Neuronal stem cell (in vitro differentiated cells): ENCODE measurements around the gene RANBP3.

Experiments
- DNase-seq: peaks from one replicate; pipeline ENCODE4 v3.0.0-alpha.2; 2013; ENCODE audit warnings: low spot score
- H2AFZ ChIP-seq: one replicate; pipeline ENCODE4 v1.6.1; 2013; ENCODE audit warnings: mild to moderate bottlenecking, low read length, inconsistent platforms
- H2AK5ac ChIP-seq: 2 replicates; pipeline ENCODE4 v1.6.1; 2013; ENCODE audit warnings: low read depth, mild to moderate bottlenecking, inconsistent platforms, low read length, moderate library complexity, mixed read lengths
- H2BK120ac ChIP-seq: 2 replicates; pipeline ENCODE4 v1.6.1; 2013; ENCODE audit warnings: low read depth, mild to moderate bottlenecking, inconsistent platforms, low read length, moderate library complexity, mixed read lengths
- H2BK12ac ChIP-seq: one replicate; pipeline ENCODE4 v1.6.1; 2013; ENCODE audit warnings: low read length, inconsistent platforms
- H2BK15ac ChIP-seq: 2 replicates; pipeline ENCODE4 v1.6.1; 2013; ENCODE audit warnings: mild to moderate bottlenecking, low read length, inconsistent platforms, mixed read lengths
- H2BK5ac ChIP-seq: one replicate; pipeline ENCODE4 v1.6.1; 2013; ENCODE audit warnings: inconsistent platforms, mild to moderate bottlenecking, low read length, moderate library complexity
- H3K14ac ChIP-seq: one replicate; pipeline ENCODE4 v1.6.1; 2013; ENCODE audit warnings: low read length, inconsistent platforms
- H3K18ac ChIP-seq: 2 replicates; pipeline ENCODE4 v1.6.1; 2013; ENCODE audit warnings: low read length, inconsistent platforms
- H3K23ac ChIP-seq: 2 replicates; pipeline ENCODE4 v1.6.1; 2013; ENCODE audit warnings: low read depth, mild to moderate bottlenecking, mixed read lengths, low read length, inconsistent platforms; ENCODE audit not compliant: poor library complexity
- H3K27ac ChIP-seq: replicated peaks from 3 replicates; pipeline ENCODE4 v1.5.1; 2013; ENCODE audit warnings: low read length, inconsistent platforms
- H3K27me3 ChIP-seq, 3 experiments: 2 replicates each; pipeline ENCODE4 v1.6.1; 2013; ENCODE audit warnings: low read length in 3 of 3, mild to moderate bottlenecking in 2 of 3, inconsistent platforms in 1 of 3, low read depth in 1 of 3, mixed read lengths in 1 of 3, moderate library complexity in 1 of 3; ENCODE audit not compliant: control insufficient read depth in 3 of 3, insufficient read depth in 3 of 3
- H3K36me3 ChIP-seq, 2 donors: replicated peaks in 1 of 2; 2 replicates each; pipeline ENCODE4 v1.6.1; 2013; ENCODE audit warnings: low read length in 2 of 2; ENCODE audit not compliant: control insufficient read depth in 2 of 2, insufficient read depth in 2 of 2
- H3K4ac ChIP-seq: 2 replicates; pipeline ENCODE4 v1.6.1; 2013; ENCODE audit warnings: inconsistent platforms, mild to moderate bottlenecking, low read length, moderate library complexity
- H3K4me1 ChIP-seq, 2 donors: 1 replicate in 1 of 2; 2 replicates in 1 of 2; pipeline ENCODE4 v1.6.1; 2013; ENCODE audit warnings: low read length in 2 of 2, low read depth in 1 of 2; ENCODE audit not compliant: control insufficient read depth in 2 of 2, insufficient read depth in 1 of 2
- H3K4me2 ChIP-seq: one replicate; pipeline ENCODE4 v1.6.1; 2013; ENCODE audit warnings: mild to moderate bottlenecking, low read length, inconsistent platforms; ENCODE audit not compliant: insufficient read depth, poor library complexity, severe bottlenecking
- H3K4me3 ChIP-seq, 2 donors: 2 replicates each; pipeline ENCODE4 v1.5.1; 2013; ENCODE audit warnings: low read length in 2 of 2, mild to moderate bottlenecking in 2 of 2, inconsistent platforms in 1 of 2, moderate library complexity in 1 of 2
- H3K79me1 ChIP-seq: one replicate; pipeline ENCODE4 v1.6.1; 2013; ENCODE audit warnings: low read depth, mild to moderate bottlenecking, inconsistent platforms, low read length, moderate library complexity
- H3K9ac ChIP-seq: one replicate; pipeline ENCODE4 v1.6.1; 2013; ENCODE audit warnings: mild to moderate bottlenecking, low read depth, low read length, inconsistent platforms; ENCODE audit not compliant: poor library complexity
- H3K9me3 ChIP-seq, 2 donors: replicated peaks in 1 of 2; 2 replicates each; pipeline versions ENCODE3 to v1.6.1; 2013; ENCODE audit warnings: low read length in 2 of 2, mild to moderate bottlenecking in 2 of 2, inconsistent platforms in 1 of 2, low read depth in 1 of 2, mixed read lengths in 1 of 2, moderate library complexity in 1 of 2; ENCODE audit not compliant: control insufficient read depth in 2 of 2, insufficient read depth in 1 of 2
- H4K8ac ChIP-seq: one replicate; pipeline ENCODE4 v1.6.1; 2013; ENCODE audit warnings: low read depth, mild to moderate bottlenecking, inconsistent platforms, low read length, moderate library complexity
- H4K91ac ChIP-seq: one replicate; pipeline ENCODE4 v1.6.1; 2013; ENCODE audit warnings: low read length, low read depth, mild to moderate bottlenecking, inconsistent platforms; ENCODE audit not compliant: poor library complexity
- WGBS, 2 donors: extraction: QIAGEN DNeasy Blood & Tissue Kit; methylation state at CpG; one replicate each; pipeline ENCODE4 v1.1.7; 2013; ENCODE audit warnings: missing lambda C conversion rate in 2 of 2, mixed read lengths in 1 of 2; ENCODE audit not compliant: insufficient read length in 2 of 2, insufficient replicate concordance in 1 of 2; ENCODE audit errors: extremely low coverage in 2 of 2; 5-methylcytosine and 5-hydroxymethylcytosine counted together

RANBP3 gene

DNA sequence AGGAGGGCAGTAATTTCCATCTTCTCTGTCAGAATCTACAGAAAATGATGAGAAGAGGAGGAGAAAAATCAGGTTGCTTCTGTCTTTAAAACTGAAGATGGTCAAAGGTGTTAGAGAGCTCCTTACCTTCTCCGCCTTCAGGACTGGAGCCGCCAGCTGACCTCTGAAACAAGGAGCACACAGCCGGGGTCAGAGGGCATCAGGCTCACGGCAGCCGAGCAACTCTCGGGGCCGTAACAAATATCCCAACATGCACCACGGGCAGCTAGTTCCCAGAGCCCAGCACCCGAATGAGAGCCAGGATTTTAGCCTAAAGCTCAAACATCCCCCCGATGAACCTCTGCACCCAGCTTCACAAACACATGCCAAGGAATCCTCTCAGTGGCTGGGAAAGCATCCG, 36.3 kb downstream of the RANBP3 start:
- no peak overlapping the region for H3K9ac ChIP-seq
- H3K4me1 ChIP-seq = peaks cover 4 to 9% of the 10 kb centered on the region in 2 donors
- no peaks in the 10 kb centered on the region for H3K9me3 ChIP-seq
- peak overlapping the region; percentile 45 for H3K27ac ChIP-seq
- DNase-seq = no peak
- no peak overlapping the region for H2AK5ac ChIP-seq
- no CpG with 5 or more reads among the region's 11 CpGs for WGBS, 2 donors
- H3K4me3 ChIP-seq = no peak overlapping the region
- no peak overlapping the region for H3K18ac ChIP-seq
- no peak overlapping the region for H3K4ac ChIP-seq
- H4K91ac ChIP-seq = no peak overlapping the region
- H3K14ac ChIP-seq = no peak overlapping the region
- peaks cover 19% of the 10 kb centered on the region for H3K79me1 ChIP-seq
- H4K8ac ChIP-seq = no peak overlapping the region
- H3K4me2 ChIP-seq = no peak overlapping the region
- no peak overlapping the region for H2BK5ac ChIP-seq
- H2BK15ac ChIP-seq = no peak overlapping the region
- H3K36me3 ChIP-seq = peaks cover 15 to 82% of the 10 kb centered on the region in 2 donors
- H2BK120ac ChIP-seq = no peak overlapping the region
- no peak overlapping the region for H2BK12ac ChIP-seq
- H2AFZ ChIP-seq = no peak overlapping the region
- H3K23ac ChIP-seq = no peak overlapping the region
- H3K27me3 ChIP-seq = no peaks in the 10 kb centered on the region

- H3K4me1 ChIP-seq = peaks cover 4 to 9% of the 10 kb centered on the region in 2 donors
- no peak overlapping the region for H2BK5ac ChIP-seq
- H2BK12ac ChIP-seq = no peak overlapping the region
- DNase-seq = no peak
- H3K18ac ChIP-seq = no peak overlapping the region
- no peaks in the 10 kb centered on the region for H3K9me3 ChIP-seq
- H3K27ac ChIP-seq = no peak overlapping the region
- H3K9ac ChIP-seq = no peak overlapping the region
- H3K4me3 ChIP-seq = no peak overlapping the region
- H2AFZ ChIP-seq = no peak overlapping the region
- no peak overlapping the region for H2AK5ac ChIP-seq
- no peaks in the 10 kb centered on the region for H3K27me3 ChIP-seq
- H2BK15ac ChIP-seq = no peak overlapping the region
- no CpG with 5 or more reads among the region's 21 CpGs for WGBS, 2 donors
- H3K79me1 ChIP-seq = peaks cover 17% of the 10 kb centered on the region
- H3K14ac ChIP-seq = no peak overlapping the region
- H3K4me2 ChIP-seq = no peak overlapping the region
- H3K23ac ChIP-seq = peak overlapping the region; percentile 23
- H2BK120ac ChIP-seq = no peak overlapping the region
- H3K4ac ChIP-seq = no peak overlapping the region
- no peak overlapping the region for H4K8ac ChIP-seq
- no peak overlapping the region for H4K91ac ChIP-seq
- H3K36me3 ChIP-seq = peaks cover 18 to 82% of the 10 kb centered on the region in 2 donors
Measured at GRCh38 chr19:5940260-5941208, 37.4 kb downstream of the RANBP3 start.

- H3K36me3 ChIP-seq = peaks cover 24 to 96% of the 10 kb centered on the region in 2 donors
- no peak overlapping the region for H2AFZ ChIP-seq
Measured at GRCh38 chr19:5937550-5937949, 40.4 kb downstream of the RANBP3 start.

GRCh38 chr19:5936292-5936592, 41.7 kb downstream of the RANBP3 start:
- no peak overlapping the region for H2BK5ac ChIP-seq
- H3K36me3 ChIP-seq = peaks cover 25 to 98% of the 10 kb centered on the region in 2 donors
- no peak overlapping the region for H2BK15ac ChIP-seq
- H4K8ac ChIP-seq = no peak overlapping the region
- no peak overlapping the region for H3K4ac ChIP-seq
- H3K4me1 ChIP-seq = no peaks in the 10 kb centered on the region
- DNase-seq = no peak
- H2BK12ac ChIP-seq = peak overlapping the region; percentile 42
- no peaks in the 10 kb centered on the region for H3K27me3 ChIP-seq
- peak overlapping the region; percentile 48 for H3K23ac ChIP-seq
- peaks cover 14% of the 10 kb centered on the region for H3K79me1 ChIP-seq
- peak overlapping the region in 1 of 2 donors; percentile 32 for H3K4me3 ChIP-seq
- H3K14ac ChIP-seq = no peak overlapping the region
- H3K18ac ChIP-seq = no peak overlapping the region
- no CpG with 5 or more reads among the region's 9 CpGs for WGBS, 2 donors
- H2AK5ac ChIP-seq = no peak overlapping the region
- peaks cover 0 to 2% of the 10 kb centered on the region in 2 donors for H3K9me3 ChIP-seq
- H3K9ac ChIP-seq = no peak overlapping the region
- H3K4me2 ChIP-seq = no peak overlapping the region
- no peak overlapping the region for H2BK120ac ChIP-seq
- no peak overlapping the region for H3K27ac ChIP-seq
- no peak overlapping the region for H2AFZ ChIP-seq
- H4K91ac ChIP-seq = no peak overlapping the region

More at GRCh38 chr19:5937550-5937949, 40.4 kb downstream of the RANBP3 start:
- Histone ChIP-seq H3K79me1 (peaks cover 18% of the 10 kb centered on the region), H3K4me2 (no peak overlapping the region), H3K14ac (no peak overlapping the region), H3K4me3 (no peak overlapping the region), H2BK120ac (no peak overlapping the region), H3K4ac (no peak overlapping the region), H4K8ac (no peak overlapping the region), H2BK15ac (no peak overlapping the region), H2AK5ac (no peak overlapping the region), H3K27me3 (no peaks in the 10 kb centered on the region), H4K91ac (no peak overlapping the region), H3K27ac (no peak overlapping the region), H3K4me1 (peaks cover 2 to 7% of the 10 kb centered on the region in 2 donors), H3K9ac (no peak overlapping the region), H2BK5ac (no peak overlapping the region), H3K18ac (no peak overlapping the region), H3K23ac (no peak overlapping the region), H2BK12ac (no peak overlapping the region), H3K9me3 (peaks cover 0 to 2% of the 10 kb centered on the region in 2 donors)
- no peak for DNase-seq
- no CpG with 5 or more reads among the region's 10 CpGs for WGBS, 2 donors
